Ovary (tissue), 9 donors: ENCODE measurements around the gene NOVA2. TPM values are rescaled to one million over a fixed set of nuclear protein-coding genes. Genes with fewer than 3 reads are reported as not detected.

ENCODE experiments used
- DNase-seq, 5 donors: peaks; one replicate each; pipeline ENCODE4 v3.0.0-alpha.2; 2019 to 2020
- H3K27ac ChIP-seq, 2 donors: fragments of 200-600 bp; one replicate each; pipeline versions ENCODE4 v1.5.1 to v1.8.0; 2019 to 2022
- H3K27me3 ChIP-seq: fragments of 200-600 bp; one replicate; pipeline ENCODE4 v1.8.0; 2022
- H3K36me3 ChIP-seq: fragments of 200-600 bp; sonication (generic); one replicate; pipeline ENCODE4 v1.5.1; 2019
- H3K4me1 ChIP-seq: one replicate; pipeline ENCODE4 v1.8.1; 2013; ENCODE audit warnings: mild to moderate bottlenecking, moderate library complexity; ENCODE audit not compliant: insufficient read depth
- H3K4me3 ChIP-seq: fragments of 200-600 bp; sonication (generic); one replicate; pipeline ENCODE4 v1.5.1; 2017
- H3K9me3 ChIP-seq, 2 donors: fragments of 200-600 bp in 1 of 2; sonication (generic) in 1 of 2; one replicate each; pipeline versions ENCODE4 v1.5.1 to v1.8.1; 2013 to 2019; ENCODE audit warnings: mild to moderate bottlenecking in 1 of 2, moderate library complexity in 1 of 2
- EP300 ChIP-seq: sonication (generic); formaldehyde crosslinking; IDR thresholded peaks from one replicate; pipeline ENCODE4 v1.6.1; 2017; ENCODE audit warnings: antibody characterized with exemption
- POLR2A ChIP-seq: fragments of 450-650 bp; IDR thresholded peaks from one replicate; pipeline ENCODE4 v1.6.1; 2017; ENCODE audit warnings: antibody characterized with exemption, mild to moderate bottlenecking, moderate library complexity
- WGBS, 3 donors: extraction: QIAGEN DNeasy Blood & Tissue Kit in 1 of 3; methylation state at CpG; one replicate each; pipeline versions ENCODE4 v1.1.5 to v1.1.7; 2013 to 2017; 5-methylcytosine and 5-hydroxymethylcytosine counted together
- intact Hi-C, 4 donors: fragments of 100-400 bp; cut with DNase I; formaldehyde crosslinking; loops; one replicate each; pipeline versions ENCODE4 v1.11.0 to v1.15.1; 2022 to 2023
- polyA plus RNA-seq, 2 donors: library from polyadenylated mRNA; stranded (reverse); fragments of 200-250 nt in 1 of 2; fragments of 350-450 nt in 1 of 2; fragmentation: Illumina TruSeq in 1 of 2; extraction: RNeasy Lipid Tissue Mini Kit (QIAGEN cat#74804) in 1 of 2; gene quantifications; one replicate each; pipeline ENCODE4 v1.2.3, GENCODE V29; 2013 to 2014
- total RNA-seq, 7 donors: library from RNA; depleted of rRNA in 2 of 7; stranded (reverse); fragments of >200 nt in 2 of 7; fragmentation: NEBNext Ultra II Directional in 3 of 7; extraction: Animal tissue kit (Norgen Biotek cat#: 25700) in 3 of 7; gene quantifications; one replicate each; pipeline versions ENCODE4 v1.1.0 to v1.2.4, GENCODE V29; 2016 to 2023
- TF ChIP-seq, protein P1 (sequence below), 3 donors: fragments of 450-650 bp in 2 of 3; fragments of 200-600 bp in 1 of 3; IDR thresholded peaks; one replicate each; pipeline versions ENCODE4 v1.5.1 to v1.8.0; 2016 to 2022; ENCODE audit warnings: antibody characterized with exemption in 3 of 3, mild to moderate bottlenecking in 1 of 3
- donor health status: DM: no; HTN: no; CAD: no; lungs with moderate emphysema.
- donor health status: DM: no; HTN: no; CAD: no.
- donor health status: Bipolar disorder and iron deficiency.
- donor health status: DM: yes; HTN: yes; CAD: no.
- donor health status: DM: no; HTN: no; CAD: no.
- donor health status: DM: yes; HTN: yes; CAD: no.

Gene NOVA2
- total and polyA plus RNA-seq, 9 donors = 0.23 to 4.8 (median 2.2) TPM

GRCh38 chr19:45976178-45976577, 2.5 kb upstream of the NOVA2 start:
- H3K9me3 ChIP-seq = no peaks in the 10 kb centered on the region
- TF ChIP-seq, protein P1, sequence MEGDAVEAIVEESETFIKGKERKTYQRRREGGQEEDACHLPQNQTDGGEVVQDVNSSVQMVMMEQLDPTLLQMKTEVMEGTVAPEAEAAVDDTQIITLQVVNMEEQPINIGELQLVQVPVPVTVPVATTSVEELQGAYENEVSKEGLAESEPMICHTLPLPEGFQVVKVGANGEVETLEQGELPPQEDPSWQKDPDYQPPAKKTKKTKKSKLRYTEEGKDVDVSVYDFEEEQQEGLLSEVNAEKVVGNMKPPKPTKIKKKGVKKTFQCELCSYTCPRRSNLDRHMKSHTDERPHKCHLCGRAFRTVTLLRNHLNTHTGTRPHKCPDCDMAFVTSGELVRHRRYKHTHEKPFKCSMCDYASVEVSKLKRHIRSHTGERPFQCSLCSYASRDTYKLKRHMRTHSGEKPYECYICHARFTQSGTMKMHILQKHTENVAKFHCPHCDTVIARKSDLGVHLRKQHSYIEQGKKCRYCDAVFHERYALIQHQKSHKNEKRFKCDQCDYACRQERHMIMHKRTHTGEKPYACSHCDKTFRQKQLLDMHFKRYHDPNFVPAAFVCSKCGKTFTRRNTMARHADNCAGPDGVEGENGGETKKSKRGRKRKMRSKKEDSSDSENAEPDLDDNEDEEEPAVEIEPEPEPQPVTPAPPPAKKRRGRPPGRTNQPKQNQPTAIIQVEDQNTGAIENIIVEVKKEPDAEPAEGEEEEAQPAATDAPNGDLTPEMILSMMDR (IDR thresholded peaks at IDR 0.05) = no peak
- no peak for TF ChIP-seq POLR2A
- TF ChIP-seq EP300 = no peak
- no peak overlapping the region for H3K4me3 ChIP-seq
- no peak overlapping the region for H3K27ac ChIP-seq
- intact Hi-C loops = no loop called here
- H3K36me3 ChIP-seq = no peaks in the 10 kb centered on the region
- 35 to 43% (median 37%) methylated on average over 14 of the region's 14 CpGs for WGBS, 3 donors
- DNase-seq = no peak
- H3K27me3 ChIP-seq = no peaks in the 10 kb centered on the region
- no peaks in the 10 kb centered on the region for H3K4me1 ChIP-seq

GRCh38 chr19:45975306-45976070, 1.8 kb upstream of the NOVA2 start:
- no peaks in the 10 kb centered on the region for H3K36me3 ChIP-seq
- DNase-seq = no peak
- WGBS, 3 donors = 62 to 68% (median 65%) methylated on average over 11 of the region's 11 CpGs
- TF ChIP-seq POLR2A (no peak), EP300 (no peak)
- TF ChIP-seq, protein P1 (IDR thresholded peaks at IDR 0.05) = no peak
- H3K27ac ChIP-seq = no peak overlapping the region
- H3K9me3 ChIP-seq = no peaks in the 10 kb centered on the region
- H3K4me1 ChIP-seq = no peaks in the 10 kb centered on the region
- no peak overlapping the region for H3K4me3 ChIP-seq
- no peaks in the 10 kb centered on the region for H3K27me3 ChIP-seq
- intact Hi-C loops = no loop called here

GRCh38 chr19:45972947-45973540, 621 bp downstream of the NOVA2 start:
- 1 to 4% (median 1%) methylated on average over 10 to 48 of the region's 54 CpGs for WGBS, 3 donors
- intact Hi-C loops = no loop called here
- no peaks in the 10 kb centered on the region for H3K27me3 ChIP-seq
- no peaks in the 10 kb centered on the region for H3K4me1 ChIP-seq
- TF ChIP-seq POLR2A (no peak), EP300 (no peak)
- TF ChIP-seq, protein P1 (IDR thresholded peaks at IDR 0.05) = no peak
- no peaks in the 10 kb centered on the region for H3K36me3 ChIP-seq
- no peak overlapping the region for H3K27ac ChIP-seq
- no peak overlapping the region for H3K4me3 ChIP-seq
- H3K9me3 ChIP-seq = no peaks in the 10 kb centered on the region
- DNase-seq = no peak

- intact Hi-C loops = no loop called here
- H3K27ac ChIP-seq = no peak overlapping the region
- TF ChIP-seq EP300 (no peak), POLR2A (no peak)
- TF ChIP-seq, protein P1 (IDR thresholded peaks at IDR 0.05) = no peak
- H3K4me3 ChIP-seq = no peak overlapping the region
- no peaks in the 10 kb centered on the region for H3K9me3 ChIP-seq
- 16 to 19% (median 17%) methylated on average over 18 of the region's 18 CpGs for WGBS, 3 donors
- H3K36me3 ChIP-seq = no peaks in the 10 kb centered on the region
- H3K4me1 ChIP-seq = no peaks in the 10 kb centered on the region
- H3K27me3 ChIP-seq = no peaks in the 10 kb centered on the region
- no peak for DNase-seq
These were observed 1.4 kb downstream of the NOVA2 start for GRCh38 chr19:45972081-45972946.
